Measurements from ENCODE around the gene PKD2L1. TPM values are rescaled to one million over a fixed set of nuclear protein-coding genes. Genes with fewer than 3 reads are reported as not detected.

PKD2L1 gene
- total RNA-seq, 1 donor from 2014 or later = not detected

DNA sequence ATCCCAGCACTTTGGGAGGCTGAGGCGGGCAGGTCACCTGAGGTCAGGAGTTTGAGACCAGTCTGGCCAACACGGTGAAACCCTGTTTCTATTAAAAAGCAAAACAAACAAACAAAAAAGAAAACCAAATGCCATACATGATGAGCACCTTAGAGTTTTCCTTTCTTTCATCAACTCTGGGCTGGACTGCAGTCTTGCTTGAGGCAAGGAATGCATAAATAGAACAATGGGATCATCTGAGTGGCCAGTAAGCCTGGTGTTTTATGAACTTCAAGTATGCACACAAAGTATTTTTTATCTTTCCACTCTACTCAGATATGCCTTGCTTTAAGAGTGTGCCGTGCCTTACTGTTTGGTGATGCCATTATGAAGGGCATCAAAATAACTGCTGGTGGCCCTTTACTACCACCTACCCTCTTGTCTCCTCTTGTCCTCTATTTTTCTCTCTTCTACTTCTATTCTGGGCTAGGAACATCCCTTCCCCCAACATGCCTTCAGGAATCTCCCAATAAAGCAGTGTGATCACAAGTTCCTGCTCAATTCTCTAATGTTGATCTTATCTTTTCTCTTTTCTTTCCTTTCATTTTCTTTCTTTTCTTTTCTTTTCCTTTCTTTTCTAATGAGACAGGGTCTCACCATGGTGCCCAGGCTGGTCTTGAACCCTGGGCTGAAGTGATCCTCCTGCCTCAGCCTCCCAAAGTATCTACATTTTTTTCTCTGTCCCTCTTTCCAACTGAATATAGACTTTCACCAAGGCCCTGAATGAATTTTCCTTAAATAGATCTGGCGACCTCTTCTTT, 27.2 kb upstream of the PKD2L1 start:
- intact Hi-C loops (cut with DNase I) = no loop called here
- DNase-seq (ENCODE audit: low spot score) (no peak), ATAC-seq (no peak)

DNA sequence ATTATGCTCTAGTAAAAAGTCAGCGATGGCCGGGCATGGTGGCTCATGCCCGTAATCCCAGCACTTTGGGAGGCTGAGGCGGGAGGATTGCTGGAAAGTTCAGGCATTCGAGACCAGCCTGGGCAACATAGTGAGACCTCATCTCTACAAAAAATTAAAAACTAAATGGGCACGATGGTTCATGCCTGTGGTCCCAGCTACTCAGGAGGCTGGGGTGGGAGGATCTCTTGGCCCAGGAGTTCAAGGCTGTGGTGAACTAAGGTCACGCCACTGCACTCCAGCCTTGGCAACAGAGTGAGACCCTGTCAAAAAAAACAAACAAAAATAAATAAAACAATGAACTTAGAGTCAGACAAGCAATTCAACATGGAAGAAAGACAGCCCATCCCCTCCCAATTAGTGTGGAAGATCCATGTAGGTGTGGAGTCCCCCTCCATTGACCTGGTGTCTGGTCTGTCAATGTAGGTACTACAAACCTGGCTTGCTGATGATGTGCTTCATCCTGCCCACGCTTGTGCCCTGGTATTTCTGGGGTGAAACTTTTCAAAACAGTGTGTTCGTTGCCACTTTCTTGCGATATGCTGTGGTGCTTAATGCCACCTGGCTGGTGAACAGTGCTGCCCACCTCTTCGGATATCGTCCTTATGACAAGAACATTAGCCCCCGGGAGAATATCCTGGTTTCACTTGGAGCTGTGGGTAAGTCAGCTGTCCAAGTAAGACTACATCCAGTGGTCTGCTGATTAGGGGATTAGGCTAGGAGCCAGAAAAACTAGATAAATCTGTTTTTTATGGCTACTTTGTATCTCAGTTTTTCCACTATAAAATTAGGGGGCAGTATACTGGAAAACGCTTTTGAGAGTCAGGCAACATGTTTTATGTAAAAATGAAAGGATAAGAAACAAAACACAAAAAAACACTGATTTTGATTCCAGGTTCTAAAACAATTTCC, 26.3 kb upstream of the PKD2L1 start:
- no peak for DNase-seq (ENCODE audit: low spot score)
- intact Hi-C loops (cut with DNase I) = no loop called here
- no peak for ATAC-seq

DNA sequence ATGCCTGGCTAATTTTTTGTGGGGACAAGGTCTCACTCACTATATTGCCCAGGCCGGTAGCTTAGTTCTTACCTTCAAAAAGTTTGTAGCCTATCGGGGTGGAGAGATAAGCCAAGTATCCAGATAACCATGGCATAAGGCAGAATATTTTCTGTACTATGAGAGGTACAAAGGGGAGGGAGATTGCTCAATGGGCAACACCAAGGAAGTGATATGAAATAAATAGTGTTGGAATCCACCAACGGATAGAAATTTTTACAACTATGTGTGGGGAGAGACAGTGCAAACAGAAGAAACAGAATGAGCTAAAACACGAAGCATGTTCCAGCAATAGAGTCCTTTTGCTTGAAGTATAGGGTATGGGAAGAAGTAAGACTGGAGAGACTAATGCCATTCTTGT, 25.1 kb upstream of the PKD2L1 start:
- intact Hi-C loops (cut with DNase I) = no loop called here
- DNase-seq (ENCODE audit: low spot score) (no peak), ATAC-seq (no peak)

DNA sequence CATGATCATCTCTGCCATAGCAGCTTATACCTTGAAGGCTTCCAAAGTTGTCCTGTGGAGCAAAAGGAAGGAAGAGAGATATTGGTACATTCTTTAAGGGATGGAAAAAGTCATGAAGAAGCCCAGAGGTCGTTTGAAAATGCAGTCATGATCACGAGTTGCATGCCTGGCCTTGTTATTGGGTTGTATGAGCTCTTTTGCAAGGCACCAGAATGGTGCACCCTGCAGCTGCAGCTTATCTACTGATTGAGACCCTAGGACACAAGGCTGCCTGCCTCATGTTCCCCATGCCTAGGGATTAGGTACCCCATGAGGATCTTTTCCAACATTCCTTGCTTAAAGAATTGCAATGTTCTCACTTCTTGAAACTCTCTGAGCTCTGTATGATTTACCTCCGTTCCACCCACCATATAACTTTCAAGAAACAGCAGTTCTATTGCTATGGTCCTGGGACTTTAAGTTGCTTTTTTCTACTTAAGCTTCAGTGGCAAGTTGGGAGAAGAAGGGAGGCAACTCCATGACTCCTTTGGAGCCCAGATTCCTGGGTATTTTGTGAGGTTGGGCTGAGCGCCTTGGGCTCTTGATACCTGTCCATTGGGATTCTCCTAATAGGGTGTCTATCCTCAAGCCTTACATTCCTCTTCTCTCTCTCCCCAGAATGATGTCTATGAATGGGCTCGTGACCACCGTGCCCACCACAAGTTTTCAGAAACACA, 23.9 kb upstream of the PKD2L1 start:
- ATAC-seq (no peak), DNase-seq (ENCODE audit: low spot score) (no peak)
- intact Hi-C loops (cut with DNase I) = no loop called here

DNA sequence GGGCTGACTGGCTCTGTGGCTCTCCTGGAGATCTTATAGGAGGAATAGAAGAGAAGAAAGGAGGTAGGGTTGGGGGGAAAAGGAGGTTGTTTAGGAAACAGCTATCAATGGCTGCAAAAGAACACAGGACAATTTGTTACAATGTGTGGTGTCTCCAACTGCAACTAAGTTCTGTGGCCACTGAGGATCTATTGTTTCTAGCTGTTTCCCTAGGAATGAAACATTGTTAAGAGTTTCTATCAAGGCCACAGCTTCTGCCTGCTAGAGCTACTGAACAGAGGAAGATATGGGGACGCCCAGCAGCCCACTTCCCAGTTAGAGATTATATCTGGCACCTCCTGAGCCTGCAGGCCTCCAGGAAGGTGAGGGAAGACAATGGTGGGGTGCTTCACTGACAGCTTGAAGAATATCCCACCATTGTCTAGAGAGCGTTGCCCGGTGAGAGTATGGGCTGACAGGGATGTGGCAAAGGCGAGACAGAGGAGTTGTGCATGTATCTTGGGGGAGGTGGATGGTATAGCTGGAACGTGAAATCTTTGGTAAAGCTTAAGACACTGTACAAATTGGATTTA, 21.0 kb upstream of the PKD2L1 start:
- ATAC-seq (no peak), DNase-seq (ENCODE audit: low spot score) (no peak)
- intact Hi-C loops (cut with DNase I) = no loop called here

DNA sequence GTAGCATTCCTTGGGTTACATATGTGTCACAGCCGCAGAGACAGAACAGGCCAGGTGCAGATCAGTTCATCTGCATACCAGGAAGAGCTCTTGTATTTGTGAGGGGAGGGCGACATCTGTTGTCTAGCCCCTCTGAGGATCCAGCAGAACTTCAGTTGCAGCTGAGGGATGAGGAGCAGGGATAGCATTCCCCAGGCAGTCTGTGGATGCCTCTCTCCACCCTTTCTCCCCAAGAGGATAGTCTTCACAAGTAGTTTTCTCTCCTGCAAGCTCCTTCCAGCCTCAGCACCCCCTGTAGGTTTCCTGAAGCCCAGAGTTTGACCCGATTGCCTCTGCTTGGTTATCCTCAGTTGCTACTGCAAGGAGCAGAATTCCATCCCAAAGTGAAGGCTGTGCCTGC, 19.6 kb upstream of the PKD2L1 start:
- ATAC-seq = no peak

DNA sequence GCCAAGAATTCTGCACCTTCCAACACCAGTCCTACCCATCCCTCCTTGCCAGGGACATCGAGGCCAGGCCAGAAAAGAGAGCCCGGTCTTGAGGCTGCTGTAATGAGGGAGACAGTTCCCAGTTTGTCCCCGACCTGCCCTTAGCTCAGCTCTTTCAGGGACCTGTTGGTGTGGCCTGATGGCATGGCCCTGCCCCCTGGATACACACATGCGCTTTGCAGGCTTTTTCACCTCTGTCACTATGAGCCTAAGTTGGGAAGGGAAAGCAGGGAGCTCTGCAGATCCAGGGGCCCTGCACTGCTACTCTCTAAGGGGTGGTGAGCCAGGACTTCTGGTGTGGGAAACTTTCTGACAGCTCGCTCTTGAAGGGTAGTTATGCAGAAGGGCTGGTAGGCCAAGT, 19.1 kb upstream of the PKD2L1 start:
- DNase-seq (ENCODE audit: low spot score) (no peak), ATAC-seq (no peak)
- intact Hi-C loops (cut with DNase I) = no loop called here

More for the DNA sequence above, 19.6 kb upstream of the PKD2L1 start:
- intact Hi-C loops (cut with DNase I) = no loop called here
- no peak for DNase-seq (ENCODE audit: low spot score)

DNA sequence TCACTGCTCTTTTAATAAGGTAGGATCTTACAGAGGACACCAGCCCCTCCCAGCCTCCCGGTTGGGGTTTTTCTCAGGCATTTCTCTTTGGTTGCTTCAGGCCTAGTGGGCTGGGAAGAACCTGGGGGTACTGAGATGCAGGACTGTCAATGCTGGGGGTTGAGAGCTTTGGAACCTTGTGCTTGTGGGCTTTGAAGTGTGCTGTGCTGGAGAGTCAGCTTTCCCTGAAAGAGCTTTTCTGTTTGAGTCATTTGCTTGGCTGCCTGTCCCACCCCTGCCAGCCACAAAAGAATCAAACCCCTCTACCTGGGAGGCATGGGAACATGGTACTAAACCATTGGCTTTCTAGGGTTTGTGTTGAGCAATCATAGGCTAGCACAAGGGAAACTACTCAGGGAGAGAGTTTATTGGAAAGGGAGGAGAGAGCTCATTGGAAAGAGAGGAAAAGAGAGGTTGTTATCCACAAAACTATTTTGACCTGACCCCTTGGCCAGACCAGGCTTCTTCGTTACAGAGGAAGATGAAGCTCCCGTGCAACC, 18.4 kb upstream of the PKD2L1 start:
- DNase-seq (ENCODE audit: low spot score) = no peak
- no peak for ATAC-seq
- intact Hi-C loops (cut with DNase I) = no loop called here

DNA sequence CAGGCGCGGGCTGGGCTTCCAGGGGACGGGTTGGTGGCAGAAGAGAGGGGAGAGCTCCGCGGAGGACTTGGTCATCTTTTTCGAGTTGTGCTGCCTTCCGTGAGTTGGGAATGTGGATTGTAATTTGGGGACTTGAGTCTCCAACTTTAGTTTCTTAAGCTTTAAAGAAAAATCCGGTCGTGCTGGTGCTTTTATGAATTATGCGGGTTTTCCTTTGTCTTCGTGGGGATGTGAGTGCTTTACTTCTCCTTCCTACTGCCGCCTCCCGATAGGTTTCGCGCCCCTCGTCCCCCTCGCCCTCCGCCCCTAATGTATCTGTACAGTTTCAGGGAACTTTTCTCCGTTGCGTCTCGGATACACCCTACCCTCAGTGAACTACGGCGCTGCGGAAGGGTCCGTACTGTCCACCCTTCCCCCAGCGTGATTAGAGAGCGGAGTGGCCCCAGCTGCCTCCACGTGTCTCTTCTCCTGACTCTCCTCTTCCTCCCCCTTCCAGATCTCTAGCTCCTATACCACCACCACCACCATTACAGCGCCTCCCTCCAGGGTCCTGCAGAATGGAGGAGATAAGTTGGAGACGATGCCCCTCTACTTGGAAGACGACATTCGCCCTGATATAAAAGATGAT, 17.7 kb upstream of the PKD2L1 start:
- DNase-seq (ENCODE audit: low spot score) = no peak
- peak; percentile 22 for ATAC-seq
- intact Hi-C loops (cut with DNase I) = no loop called here

DNA sequence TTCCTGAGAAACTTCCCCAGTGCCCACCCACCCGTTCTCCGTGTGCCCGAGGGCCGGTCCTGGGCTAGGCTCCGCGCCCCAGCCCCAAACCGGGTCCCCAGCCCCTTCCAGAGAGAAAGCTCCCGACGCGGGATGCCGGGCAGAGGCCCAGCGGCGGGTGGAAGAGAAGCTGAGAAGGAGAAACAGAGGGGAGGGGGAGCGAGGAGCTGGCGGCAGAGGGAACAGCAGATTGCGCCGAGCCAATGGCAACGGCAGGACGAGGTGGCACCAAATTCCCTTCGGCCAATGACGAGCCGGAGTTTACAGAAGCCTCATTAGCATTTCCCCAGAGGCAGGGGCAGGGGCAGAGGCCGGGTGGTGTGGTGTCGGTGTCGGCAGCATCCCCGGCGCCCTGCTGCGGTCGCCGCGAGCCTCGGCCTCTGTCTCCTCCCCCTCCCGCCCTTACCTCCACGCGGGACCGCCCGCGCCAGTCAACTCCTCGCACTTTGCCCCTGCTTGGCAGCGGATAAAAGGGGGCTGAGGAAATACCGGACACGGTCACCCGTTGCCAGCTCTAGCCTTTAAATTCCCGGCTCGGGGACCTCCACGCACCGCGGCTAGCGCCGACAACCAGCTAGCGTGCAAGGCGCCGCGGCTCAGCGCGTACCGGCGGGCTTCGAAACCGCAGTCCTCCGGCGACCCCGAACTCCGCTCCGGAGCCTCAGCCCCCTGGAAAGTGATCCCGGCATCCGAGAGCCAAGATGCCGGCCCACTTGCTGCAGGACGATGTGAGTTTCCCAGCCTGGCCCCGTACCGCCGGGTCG, 16.9 kb upstream of the PKD2L1 start, which contains the start of gene SCD:
Gene SCD (plus strand): TSS at position 469 of the 803 bp plus-strand sequence. CDS start 272 bp downstream, at position 741.
- peak; percentile 88 for DNase-seq (ENCODE audit: low spot score)
- intact Hi-C loops (cut with DNase I) = no loop called here
- peak; percentile 89 for ATAC-seq

DNA sequence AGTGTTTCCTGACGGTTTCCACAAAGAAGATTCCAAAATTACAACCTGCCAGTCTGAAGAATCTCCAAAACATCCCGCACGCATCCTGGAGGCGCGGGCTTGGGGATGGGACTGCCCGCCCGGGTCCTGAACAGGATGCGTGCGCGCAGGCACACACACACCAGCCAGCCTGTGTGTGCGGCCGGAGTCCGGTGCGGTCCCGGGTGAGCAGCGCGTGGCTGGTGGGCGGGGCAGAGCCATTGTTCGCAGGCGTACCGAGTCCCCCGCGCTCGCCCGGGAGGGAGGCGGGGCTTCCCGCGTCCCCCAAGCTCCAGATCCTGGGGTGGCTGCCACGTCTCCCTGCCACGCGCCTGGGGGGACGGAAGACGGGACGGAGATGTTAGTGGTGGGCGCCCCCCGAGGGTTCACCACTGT, 16.3 kb upstream of the PKD2L1 start:
- DNase-seq (ENCODE audit: low spot score) (peak; percentile 86), ATAC-seq (peak; percentile 83)
- intact Hi-C loops (cut with DNase I) = no loop called here

DNA sequence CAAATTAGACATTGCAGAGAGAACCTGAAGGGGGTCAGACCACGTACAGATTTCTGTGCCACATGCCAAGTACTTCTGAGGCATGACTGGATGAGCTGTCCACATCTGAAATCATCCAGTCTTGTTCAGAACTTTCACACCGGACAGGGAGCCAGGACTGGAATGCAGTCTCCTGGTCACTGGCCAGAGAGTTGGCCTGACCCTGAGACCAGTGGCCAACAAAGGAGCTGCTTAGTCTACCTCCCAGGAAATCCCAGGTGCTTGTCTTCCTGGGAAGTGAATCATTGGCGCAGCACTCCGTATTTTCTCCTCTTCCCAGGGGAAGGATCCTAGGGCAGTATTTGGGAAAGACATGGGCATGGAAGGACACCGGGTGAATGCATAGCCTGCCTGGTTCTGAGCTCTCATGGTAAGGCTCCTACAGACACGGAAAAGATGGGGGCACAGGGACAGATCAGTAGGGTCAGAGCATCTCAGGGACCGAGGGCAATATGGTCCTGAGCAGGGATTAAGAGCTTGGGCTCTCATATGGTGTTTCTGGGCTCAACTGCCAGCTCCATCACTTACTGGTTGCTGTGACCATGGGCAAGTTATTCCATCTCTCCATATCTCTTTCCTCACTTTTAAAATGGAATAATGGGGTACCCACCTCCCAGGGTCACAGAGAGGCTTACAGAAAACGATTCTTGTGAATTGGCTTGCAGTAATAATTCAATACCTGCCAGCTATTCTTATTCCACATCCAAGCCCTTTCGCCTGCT, 15.7 kb upstream of the PKD2L1 start:
- DNase-seq (ENCODE audit: low spot score) (no peak), ATAC-seq (no peak)
- intact Hi-C loops (cut with DNase I) = no loop called here

DNA sequence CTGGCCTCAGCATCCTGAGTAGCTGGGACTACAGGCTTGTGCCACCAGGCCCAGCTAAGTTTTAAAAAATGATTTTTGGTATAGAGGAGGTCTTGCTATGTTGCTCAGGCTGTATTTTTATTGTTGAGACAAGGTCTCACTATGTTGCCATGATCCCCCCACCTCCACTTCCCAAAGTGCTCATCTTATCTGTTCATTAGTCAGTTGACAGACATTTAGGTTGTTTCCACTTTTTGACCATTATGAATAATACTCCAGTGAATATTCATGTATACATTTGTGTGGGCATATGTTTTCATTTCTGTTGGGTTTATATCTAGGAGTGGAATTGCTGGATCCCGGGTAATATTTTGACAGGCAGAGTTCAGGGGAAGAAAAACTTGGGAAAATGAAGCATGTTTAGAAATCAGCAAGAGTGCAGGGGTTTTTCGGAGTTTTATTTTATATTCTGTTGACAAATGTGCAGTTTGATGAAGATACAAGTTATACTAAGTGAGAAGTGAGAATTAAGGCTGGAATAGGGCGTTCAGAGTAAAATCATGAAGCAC, 14.3 kb upstream of the PKD2L1 start:
- no peak for ATAC-seq
- no peak for DNase-seq (ENCODE audit: low spot score)
- intact Hi-C loops (cut with DNase I) = loop anchor here (5.0 kb wide), 1 partner anchor 88 kb away; no protein-coding TSS in a partner anchor

DNA sequence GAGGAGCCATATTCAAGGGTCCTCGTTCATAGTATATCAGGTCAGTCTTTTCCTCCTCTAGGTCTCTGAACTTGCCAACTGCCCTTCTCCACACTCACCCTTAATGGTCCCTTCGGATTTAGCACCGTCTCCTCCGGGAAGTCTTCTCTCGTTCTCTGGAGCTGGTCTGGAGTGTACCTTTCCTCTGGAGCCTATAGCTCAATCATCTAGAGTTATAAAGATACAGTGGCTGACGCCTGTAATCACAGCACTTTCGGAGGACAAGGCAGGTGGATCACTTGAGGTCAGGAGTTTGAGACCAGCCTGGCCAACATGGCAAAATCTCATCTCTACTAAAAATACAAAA, 12.6 kb upstream of the PKD2L1 start:
- no peak for DNase-seq (ENCODE audit: low spot score)
- ATAC-seq = no peak
- intact Hi-C loops (cut with DNase I) = loop anchor here (5.0 kb wide), 1 partner anchor 90 kb away; no protein-coding TSS in a partner anchor

DNA sequence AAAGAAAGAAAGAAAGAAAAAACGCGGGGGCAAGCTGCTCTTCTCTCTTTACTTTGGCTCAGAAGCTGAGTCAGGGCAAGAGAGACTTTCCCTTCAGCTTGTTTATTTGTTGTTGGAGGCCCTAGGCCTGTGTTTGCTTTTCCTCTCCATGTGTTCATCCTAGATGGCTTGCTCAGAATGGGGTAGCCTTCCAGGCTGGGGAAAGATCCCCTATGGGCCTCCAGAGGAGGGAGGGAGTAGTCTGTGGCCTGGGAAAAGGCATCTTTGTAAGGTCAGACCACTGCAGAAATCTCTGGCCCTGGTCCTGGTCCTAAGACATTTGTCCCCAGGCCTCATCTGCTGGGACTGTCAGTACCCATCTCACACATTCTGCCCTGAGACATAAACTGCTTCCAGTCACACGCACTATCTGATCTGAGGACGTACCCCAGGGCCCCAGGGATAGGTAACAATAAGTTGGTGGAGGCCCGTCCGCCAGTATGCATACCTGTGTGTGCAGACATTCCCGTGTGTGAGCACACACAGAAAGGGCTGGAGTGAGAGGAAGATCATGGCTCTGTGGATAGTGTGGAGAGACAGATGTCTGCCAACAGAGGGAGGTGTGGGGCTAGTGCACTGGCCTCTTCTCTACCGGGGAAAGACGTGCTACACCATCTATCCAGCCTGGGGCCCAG, 12.1 kb upstream of the PKD2L1 start:
- intact Hi-C loops (cut with DNase I) = loop anchor here (5.0 kb wide), 1 partner anchor 90 kb away; no protein-coding TSS in a partner anchor
- DNase-seq (ENCODE audit: low spot score) (peak; percentile 71), ATAC-seq (peak; percentile 57)

Data from sciatic nerve (tissue), 2 donors.